ENCODE data around the gene CDHR5. TPM values are rescaled to one million over a fixed set of nuclear protein-coding genes. Genes with fewer than 3 reads are reported as not detected.
"Not testable (repeated sequence)": the region's sequence is repeated elsewhere in the genome, so short reads cannot be mapped to it uniquely, and the experiment has no call there.

CDHR5 gene
- polyA plus RNA-seq (ENCODE audit: insufficient read length in 3 of 3): 10 to 100 TPM; 31.0 to 42.2 (median 41.3) TPM

GRCh38 chr11:624705-625635 is at the start of gene CDHR5:
TSS of gene CDHR5 (minus strand) at chr11:624955. CDS start at chr11:624902, 53 bp downstream.
- no peak for DNase-seq (ENCODE audit: low read depth in 3 of 3, low spot score in 2 of 3)

- no peak for DNase-seq (ENCODE audit: low read depth in 3 of 3, low spot score in 2 of 3)
These were observed 49.7 kb upstream of the CDHR5 start for GRCh38 chr11:674406-674805.

GRCh38 chr11:673866-674265 is 49.1 kb upstream of the CDHR5 start:
- no peak for DNase-seq (ENCODE audit: low read depth in 3 of 3, low spot score in 2 of 3)

- DNase-seq (ENCODE audit: low read depth in 3 of 3, low spot score in 2 of 3): no peak
These were observed 41.0 kb upstream of the CDHR5 start for GRCh38 chr11:665704-666281.

GRCh38 chr11:665062-665703 is 40.4 kb upstream of the CDHR5 start:
- peak in 2 of 3 donors; percentile 36 to 37 for DNase-seq (ENCODE audit: low read depth in 3 of 3, low spot score in 2 of 3)

GRCh38 chr11:662689-663274 is 38.0 kb upstream of the CDHR5 start:
- DNase-seq (ENCODE audit: low read depth in 3 of 3, low spot score in 2 of 3): no peak

- no peak for DNase-seq (ENCODE audit: low read depth in 3 of 3, low spot score in 2 of 3)
These were observed 36.1 kb upstream of the CDHR5 start for GRCh38 chr11:660681-661444.

GRCh38 chr11:660281-660680 is 35.5 kb upstream of the CDHR5 start:
- DNase-seq (ENCODE audit: low read depth in 3 of 3, low spot score in 2 of 3): no peak

GRCh38 chr11:659532-660085 is 34.9 kb upstream of the CDHR5 start:
- DNase-seq (ENCODE audit: low read depth in 3 of 3, low spot score in 2 of 3): no peak

- no peak for DNase-seq (ENCODE audit: low read depth in 3 of 3, low spot score in 2 of 3)
These were observed 33.0 kb upstream of the CDHR5 start for GRCh38 chr11:657691-658126.

- no peak for DNase-seq (ENCODE audit: low read depth in 3 of 3, low spot score in 2 of 3)
These were observed 32.1 kb upstream of the CDHR5 start for GRCh38 chr11:656866-657265.

GRCh38 chr11:656426-656825 is 31.7 kb upstream of the CDHR5 start:
- no peak for DNase-seq (ENCODE audit: low read depth in 3 of 3, low spot score in 2 of 3)

- DNase-seq (ENCODE audit: low read depth in 3 of 3, low spot score in 2 of 3): no peak
These were observed 30.4 kb upstream of the CDHR5 start for GRCh38 chr11:655036-655726.

- DNase-seq (ENCODE audit: low read depth in 3 of 3, low spot score in 2 of 3): not testable (repeated sequence)
These were observed 29.7 kb upstream of the CDHR5 start for GRCh38 chr11:654444-654843.

GRCh38 chr11:653837-654236 is 29.1 kb upstream of the CDHR5 start:
- no peak for DNase-seq (ENCODE audit: low read depth in 3 of 3, low spot score in 2 of 3)

- not testable (repeated sequence) for DNase-seq (ENCODE audit: low read depth in 3 of 3, low spot score in 2 of 3)
These were observed 28.4 kb upstream of the CDHR5 start for GRCh38 chr11:653136-653535.

- no peak for DNase-seq (ENCODE audit: low read depth in 3 of 3, low spot score in 2 of 3)
These were observed 25.7 kb upstream of the CDHR5 start for GRCh38 chr11:650482-650881.

GRCh38 chr11:647672-648158 is 23.0 kb upstream of the CDHR5 start:
- DNase-seq (ENCODE audit: low read depth in 3 of 3, low spot score in 2 of 3): not testable (repeated sequence)

GRCh38 chr11:646214-646613 is 21.5 kb upstream of the CDHR5 start:
- no peak for DNase-seq (ENCODE audit: low read depth in 3 of 3, low spot score in 2 of 3)

Data from right renal cortex interstitium (tissue), 3 donors.